Dendritic cell treated with granulocyte-macrophage colony-stimulating factor and Interleukin-4, amounts not matched to agents 40 ng/mL and 50 ng/mL, for 4 days (primary cell): ENCODE measurements around the gene WDR77.
A peak's percentile ranks its signal among the peaks of the same experiment; 100 is the strongest.

Experiments
- H3K27ac Mint-ChIP-seq: one replicate; pipeline ENCODE4 v1.8.0; 2022; ENCODE audit warnings: mild to moderate bottlenecking, mixed read lengths
- H3K27me3 Mint-ChIP-seq: one replicate; pipeline ENCODE4 v1.8.0; 2022; ENCODE audit warnings: mild to moderate bottlenecking, mixed read lengths
- H3K36me3 Mint-ChIP-seq: one replicate; pipeline ENCODE4 v1.8.0; 2022; ENCODE audit warnings: low read depth, mixed read lengths
- H3K4me1 Mint-ChIP-seq: one replicate; pipeline ENCODE4 v1.8.0; 2022; ENCODE audit warnings: low read depth, mixed read lengths
- H3K4me3 Mint-ChIP-seq: one replicate; pipeline ENCODE4 v1.8.0; 2022; ENCODE audit warnings: mild to moderate bottlenecking, moderate library complexity, mixed read lengths
- H3K9me3 Mint-ChIP-seq: one replicate; pipeline ENCODE4 v1.8.0; 2022; ENCODE audit warnings: mixed read lengths
- intact Hi-C: fragments of 100-400 bp; cut with micrococcal nuclease; formaldehyde crosslinking; loops from one replicate; pipeline ENCODE4 v1.15.0; 2022

WDR77 gene

DNA sequence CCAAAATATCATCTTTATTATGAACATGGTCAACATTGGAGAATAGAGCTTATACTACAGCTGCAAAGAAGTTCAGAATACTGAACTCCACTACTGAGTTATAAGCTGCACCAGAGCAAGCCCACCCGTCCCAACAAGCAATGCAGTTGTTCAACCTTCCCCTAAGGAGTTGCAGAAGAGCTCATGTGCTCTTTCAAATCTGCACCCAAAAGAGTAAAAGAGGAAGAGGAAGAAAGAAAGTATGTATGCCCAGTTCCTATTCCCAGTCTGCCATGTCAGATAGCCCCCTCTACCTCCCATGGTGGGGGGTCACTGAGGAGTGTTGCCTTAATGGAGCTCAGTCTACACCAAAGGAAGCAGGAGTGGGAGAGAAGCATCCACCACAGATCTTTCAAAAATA, 31.6 kb upstream of the WDR77 start:
- Mint-ChIP-seq H3K4me3 (no peak overlapping the region), H3K4me1 (peaks cover 85% of the 10 kb centered on the region), H3K27ac (peak overlapping the region; percentile 41), H3K9me3 (no peaks in the 10 kb centered on the region), H3K36me3 (peaks cover 45% of the 10 kb centered on the region), H3K27me3 (no peaks in the 10 kb centered on the region)
- intact Hi-C loops = loop anchor here (2.0 kb wide), 3 partner anchors 26 to 288 kb away; no protein-coding TSS in a partner anchor

DNA sequence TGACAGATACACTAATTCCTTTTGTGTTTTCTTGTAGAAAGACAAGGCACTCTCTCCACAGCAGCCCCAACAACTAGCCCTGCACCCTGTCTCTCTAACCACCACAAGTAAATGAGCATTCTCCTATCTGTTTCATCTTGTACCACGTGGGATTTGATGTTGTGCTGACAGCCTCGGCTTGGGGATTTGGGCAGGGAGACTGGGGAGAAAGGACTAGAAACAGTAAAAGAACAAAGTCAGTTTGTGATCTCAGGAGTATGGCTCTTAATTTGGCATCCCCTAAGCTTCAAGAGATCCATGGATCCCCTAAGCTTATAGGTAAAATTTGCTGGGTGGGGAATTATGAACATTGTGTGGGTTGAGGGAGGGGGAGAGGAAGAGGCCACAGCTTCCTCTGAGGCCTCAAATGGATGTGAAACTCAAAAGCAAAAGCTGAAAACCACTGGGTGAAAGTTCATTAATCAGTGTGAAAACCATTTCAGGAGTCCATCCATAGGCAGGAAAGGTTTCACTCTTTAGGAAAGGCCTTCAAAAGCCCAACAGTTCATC, 27.8 kb upstream of the WDR77 start:
- H3K27ac Mint-ChIP-seq = no peak overlapping the region
- H3K4me3 Mint-ChIP-seq = peak overlapping the region; percentile 81
- H3K36me3 Mint-ChIP-seq = peaks cover 55% of the 10 kb centered on the region
- no peaks in the 10 kb centered on the region for H3K27me3 Mint-ChIP-seq
- intact Hi-C loops = no loop called here
- no peaks in the 10 kb centered on the region for H3K9me3 Mint-ChIP-seq
- peaks cover 53% of the 10 kb centered on the region for H3K4me1 Mint-ChIP-seq

DNA sequence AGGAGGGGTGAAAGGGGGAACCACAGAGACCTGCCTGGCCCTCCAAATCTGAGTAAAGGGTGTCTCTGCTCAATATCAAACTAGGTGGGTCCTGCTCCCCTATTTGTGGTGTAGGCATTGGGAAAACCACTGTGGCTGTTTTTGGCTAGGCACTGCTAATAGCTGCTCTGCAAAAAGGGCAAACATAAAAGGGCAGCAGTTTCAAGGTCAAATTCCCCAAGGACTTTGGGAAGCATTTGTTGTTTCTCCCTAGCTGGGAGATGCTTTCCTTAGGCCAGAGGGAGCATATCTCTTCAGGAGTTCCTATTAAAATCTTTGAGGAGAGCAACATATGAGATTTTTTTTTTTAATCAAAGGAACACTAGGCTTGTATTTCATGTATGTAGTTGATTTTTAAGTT, 27.2 kb upstream of the WDR77 start:
- intact Hi-C loops = no loop called here
- peaks cover 47% of the 10 kb centered on the region for H3K4me1 Mint-ChIP-seq
- H3K36me3 Mint-ChIP-seq = peaks cover 55% of the 10 kb centered on the region
- peak overlapping the region; percentile 81 for H3K4me3 Mint-ChIP-seq
- H3K27ac Mint-ChIP-seq = no peak overlapping the region
- H3K9me3 Mint-ChIP-seq = no peaks in the 10 kb centered on the region
- no peaks in the 10 kb centered on the region for H3K27me3 Mint-ChIP-seq

DNA sequence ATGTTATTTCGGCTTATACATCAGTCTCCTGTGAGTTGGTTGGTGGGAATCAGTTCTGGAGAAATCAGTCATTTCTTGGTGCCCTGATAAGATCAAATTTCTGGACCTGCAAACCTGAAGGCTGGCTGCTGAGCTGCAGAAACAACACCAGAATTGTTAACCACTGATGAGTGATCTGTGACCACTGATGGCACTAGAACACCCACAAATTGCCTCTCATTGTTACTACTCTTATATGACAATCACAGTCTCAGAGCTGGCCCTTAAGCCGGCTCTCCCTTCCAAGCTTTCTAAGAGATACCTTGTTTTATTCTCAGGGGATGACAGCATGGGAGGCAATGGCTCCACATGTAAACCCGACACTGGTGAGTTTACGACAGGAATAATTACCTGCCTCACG, 26.6 kb upstream of the WDR77 start:
- Mint-ChIP-seq H3K36me3 (peaks cover 55% of the 10 kb centered on the region), H3K27ac (no peak overlapping the region), H3K27me3 (no peaks in the 10 kb centered on the region), H3K4me3 (peak overlapping the region; percentile 81), H3K4me1 (peaks cover 43% of the 10 kb centered on the region), H3K9me3 (no peaks in the 10 kb centered on the region)
- intact Hi-C loops = no loop called here

DNA sequence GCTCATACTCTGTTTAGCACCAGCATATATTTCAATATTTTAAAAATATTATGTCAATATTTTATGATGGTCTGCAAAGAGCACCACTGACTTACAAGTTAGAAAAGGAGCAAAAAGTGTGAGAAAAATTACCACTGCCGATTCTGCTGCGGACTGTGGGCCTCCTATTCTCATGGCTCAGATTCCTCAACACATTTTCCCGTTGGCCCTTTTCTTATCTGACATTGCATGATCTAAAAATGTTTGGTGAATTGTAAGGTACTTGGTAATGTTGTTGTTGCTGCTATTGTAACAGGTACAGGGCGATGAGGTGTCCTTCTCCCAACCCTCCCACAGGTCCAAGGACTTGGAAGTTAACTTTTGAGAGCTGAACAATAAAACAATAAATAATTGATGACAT, 25.5 kb upstream of the WDR77 start:
- Mint-ChIP-seq H3K27me3 (no peaks in the 10 kb centered on the region), H3K36me3 (peaks cover 55% of the 10 kb centered on the region), H3K9me3 (no peaks in the 10 kb centered on the region), H3K4me3 (peak overlapping the region; percentile 81), H3K27ac (no peak overlapping the region), H3K4me1 (peaks cover 34% of the 10 kb centered on the region)
- intact Hi-C loops = loop anchor here (5.0 kb wide), 1 partner anchor 33 kb away; no protein-coding TSS in a partner anchor

DNA sequence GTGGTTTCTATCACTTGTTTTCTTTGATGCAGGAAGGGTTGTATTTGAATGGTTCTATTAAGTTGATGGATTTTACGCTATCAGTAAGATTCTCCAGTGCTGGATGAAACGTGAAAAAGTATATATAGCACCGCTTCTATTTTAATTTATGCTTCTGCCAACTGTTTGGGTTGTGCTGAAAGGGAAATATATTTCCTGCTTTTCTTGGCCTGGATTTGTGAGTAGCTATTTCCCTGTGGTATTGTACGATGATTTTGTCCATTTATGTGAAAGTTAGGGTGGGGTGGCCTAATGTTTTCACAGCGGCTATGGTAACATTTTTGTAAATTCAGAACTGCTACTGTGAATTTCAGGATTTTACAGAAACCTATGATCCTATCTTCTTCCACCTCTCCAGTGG, 25.1 kb upstream of the WDR77 start:
- Mint-ChIP-seq H3K4me3 (peak overlapping the region; percentile 81), H3K36me3 (peaks cover 55% of the 10 kb centered on the region), H3K9me3 (no peaks in the 10 kb centered on the region), H3K27ac (no peak overlapping the region), H3K4me1 (peaks cover 34% of the 10 kb centered on the region), H3K27me3 (no peaks in the 10 kb centered on the region)
- intact Hi-C loops = loop anchor here (5.0 kb wide), 1 partner anchor 33 kb away; no protein-coding TSS in a partner anchor

DNA sequence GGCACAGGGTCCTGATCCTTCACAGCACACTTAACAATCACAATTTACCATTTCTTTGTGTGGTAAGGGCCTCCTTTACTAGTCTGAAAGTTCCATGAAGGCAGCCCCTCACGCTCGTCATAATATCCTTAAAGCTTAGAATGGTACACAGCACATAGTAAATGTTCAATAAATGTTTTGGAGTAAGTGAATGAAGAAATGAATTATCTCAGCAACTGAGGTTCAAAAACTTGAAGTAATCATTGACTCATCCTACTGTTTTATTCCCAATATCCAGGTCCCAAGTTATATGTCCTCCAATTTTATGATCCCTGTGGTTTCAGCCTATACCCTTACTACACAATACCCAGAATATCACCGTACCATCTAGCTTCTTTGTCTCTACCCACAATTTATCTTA, 22.5 kb upstream of the WDR77 start:
- intact Hi-C loops = loop anchor here (2.0 to 5.0 kb wide), 2 partner anchors 23 to 36 kb away; partner anchors contain the start of genes ATP5PB and WDR77
- no peaks in the 10 kb centered on the region for H3K9me3 Mint-ChIP-seq
- no peak overlapping the region for H3K27ac Mint-ChIP-seq
- H3K4me1 Mint-ChIP-seq = peaks cover 21% of the 10 kb centered on the region
- H3K4me3 Mint-ChIP-seq = no peak overlapping the region
- H3K27me3 Mint-ChIP-seq = no peaks in the 10 kb centered on the region
- H3K36me3 Mint-ChIP-seq = peaks cover 29% of the 10 kb centered on the region

DNA sequence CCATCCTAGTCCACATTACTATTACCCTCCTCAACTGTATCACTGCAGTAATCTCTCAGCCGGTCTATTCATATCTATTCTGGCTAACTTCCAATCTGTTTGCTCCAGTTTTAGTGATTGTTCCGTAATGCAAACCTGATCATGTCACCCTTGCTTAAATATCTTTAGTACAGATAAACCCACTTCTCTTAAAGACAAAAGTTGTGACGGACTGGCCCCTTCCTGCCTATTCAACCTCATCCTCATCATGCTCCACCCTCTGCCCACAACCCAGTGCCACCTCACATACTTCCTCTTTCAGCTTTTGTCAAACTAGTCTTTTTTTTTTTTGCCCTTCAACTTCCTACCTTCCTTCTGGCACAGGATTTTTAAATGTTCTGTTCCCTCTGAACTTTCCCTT, 22.0 kb upstream of the WDR77 start:
- Mint-ChIP-seq H3K4me3 (no peak overlapping the region), H3K9me3 (no peaks in the 10 kb centered on the region), H3K27me3 (no peaks in the 10 kb centered on the region), H3K27ac (no peak overlapping the region), H3K36me3 (peaks cover 24% of the 10 kb centered on the region), H3K4me1 (peaks cover 18% of the 10 kb centered on the region)
- intact Hi-C loops = loop anchor here (2.0 to 5.0 kb wide), 2 partner anchors 22 to 36 kb away; partner anchors contain the start of genes ATP5PB and WDR77

DNA sequence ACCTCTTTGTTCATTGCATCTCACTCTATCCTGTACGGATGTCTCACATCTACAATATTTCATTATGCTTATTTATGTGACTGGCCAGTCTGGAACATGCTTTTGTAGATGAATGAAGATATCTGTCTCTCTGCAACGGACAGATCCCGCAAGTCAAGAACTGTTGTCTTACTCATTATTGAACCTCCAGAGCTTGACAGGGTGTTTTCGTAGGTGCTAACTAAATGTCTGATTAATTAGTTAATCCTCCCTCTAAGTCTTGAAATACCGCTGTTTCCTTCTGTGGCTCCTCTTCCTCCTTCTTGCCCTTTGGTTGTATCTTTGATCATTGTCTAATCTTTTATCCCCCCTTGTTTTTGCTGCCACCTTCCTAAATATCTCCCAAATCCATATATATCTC, 21.5 kb upstream of the WDR77 start:
- no peaks in the 10 kb centered on the region for H3K27me3 Mint-ChIP-seq
- H3K36me3 Mint-ChIP-seq = peaks cover 20% of the 10 kb centered on the region
- H3K4me3 Mint-ChIP-seq = no peak overlapping the region
- intact Hi-C loops = loop anchor here (2.0 to 5.0 kb wide), 2 partner anchors 22 to 37 kb away; partner anchors contain the start of genes ATP5PB and WDR77
- H3K27ac Mint-ChIP-seq = no peak overlapping the region
- no peaks in the 10 kb centered on the region for H3K9me3 Mint-ChIP-seq
- peaks cover 14% of the 10 kb centered on the region for H3K4me1 Mint-ChIP-seq

DNA sequence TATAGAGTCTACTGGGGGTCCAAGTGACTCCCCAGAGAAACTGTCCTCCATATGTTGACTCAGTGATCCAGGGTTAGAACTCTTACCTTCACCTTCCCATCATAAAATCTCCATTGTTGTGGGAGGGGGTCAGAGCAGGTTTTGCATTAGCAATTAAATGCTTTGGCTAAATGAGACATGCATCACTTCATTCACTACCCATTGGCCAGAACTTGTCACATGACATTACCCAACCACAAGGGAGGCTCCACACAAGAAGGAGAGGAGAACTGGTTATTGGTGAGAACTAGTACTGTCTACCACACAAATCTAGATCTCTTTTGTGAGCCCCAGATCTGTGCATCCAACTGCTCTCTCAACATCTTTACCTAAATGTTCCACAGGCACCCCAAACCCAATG, 20.5 kb upstream of the WDR77 start:
- Mint-ChIP-seq H3K27me3 (no peaks in the 10 kb centered on the region), H3K4me3 (no peak overlapping the region), H3K9me3 (no peaks in the 10 kb centered on the region), H3K36me3 (peaks cover 24% of the 10 kb centered on the region), H3K27ac (no peak overlapping the region), H3K4me1 (peaks cover 11% of the 10 kb centered on the region)
- intact Hi-C loops = no loop called here

DNA sequence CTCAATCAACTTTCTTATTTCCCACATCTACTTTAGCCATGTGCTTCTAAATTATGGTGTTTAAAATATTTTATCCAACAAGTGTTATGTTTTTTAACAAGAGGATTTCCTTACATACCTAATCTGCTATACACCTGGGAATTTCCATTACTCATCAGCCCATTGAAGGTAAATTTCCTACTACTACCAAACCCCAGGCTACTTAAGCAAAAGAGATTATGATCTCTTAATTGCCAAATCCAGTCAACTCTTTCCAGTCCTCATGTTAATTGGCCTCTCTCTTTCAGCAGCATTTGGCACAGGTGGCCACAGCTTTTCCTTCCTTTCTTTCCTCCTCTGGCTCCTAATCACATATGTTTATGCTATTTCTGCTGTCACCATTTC, 19.7 kb upstream of the WDR77 start:
- intact Hi-C loops = no loop called here

DNA sequence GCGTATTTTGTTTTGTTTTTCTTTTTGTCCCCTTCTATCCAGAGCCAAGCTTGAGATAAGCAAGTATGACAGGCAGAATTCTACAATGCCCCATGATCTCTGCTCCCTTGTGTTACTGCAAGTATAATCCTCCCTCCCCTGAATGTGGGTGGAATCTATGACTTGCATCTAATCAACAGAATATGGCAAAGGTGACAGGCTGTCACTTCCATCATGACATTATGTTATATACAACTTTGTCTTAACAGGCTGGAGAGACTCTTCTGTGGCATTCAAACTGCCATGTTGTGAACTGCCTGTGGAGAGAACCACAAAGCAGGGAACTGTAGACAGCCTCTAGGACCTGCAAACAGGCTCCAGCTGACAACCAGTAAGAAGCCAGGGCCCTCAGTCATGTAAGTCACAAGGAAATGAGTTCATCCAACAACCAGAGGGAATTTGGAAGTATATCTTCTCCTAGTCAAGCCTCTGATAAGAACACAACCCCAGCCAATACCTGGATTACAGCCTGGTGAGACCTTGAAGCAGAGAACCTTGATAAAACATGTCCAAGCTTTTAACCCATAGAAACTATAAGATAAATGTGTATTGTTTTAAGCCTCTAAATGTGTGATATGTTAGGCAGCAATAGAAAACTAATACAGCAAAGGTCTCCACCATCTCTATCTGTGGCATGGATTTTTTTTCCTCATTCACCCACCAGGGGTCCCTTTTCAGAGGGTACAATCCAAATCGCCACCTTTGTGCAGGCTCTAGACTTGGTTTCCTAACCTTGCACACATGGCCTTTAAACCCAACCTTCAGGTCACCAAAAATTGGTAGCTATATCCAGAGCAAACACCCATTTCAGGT, 19.0 kb upstream of the WDR77 start:
- intact Hi-C loops = no loop called here
- H3K36me3 Mint-ChIP-seq = peaks cover 28% of the 10 kb centered on the region
- peak overlapping the region; percentile 15 for H3K27ac Mint-ChIP-seq
- H3K4me3 Mint-ChIP-seq = no peak overlapping the region
- peaks cover 22% of the 10 kb centered on the region for H3K4me1 Mint-ChIP-seq
- no peaks in the 10 kb centered on the region for H3K9me3 Mint-ChIP-seq
- no peaks in the 10 kb centered on the region for H3K27me3 Mint-ChIP-seq

More for the DNA sequence above, 19.7 kb upstream of the WDR77 start:
- Mint-ChIP-seq H3K4me1 (peaks cover 16% of the 10 kb centered on the region), H3K27ac (no peak overlapping the region), H3K9me3 (no peaks in the 10 kb centered on the region), H3K36me3 (peaks cover 22% of the 10 kb centered on the region), H3K27me3 (no peaks in the 10 kb centered on the region), H3K4me3 (no peak overlapping the region)

DNA sequence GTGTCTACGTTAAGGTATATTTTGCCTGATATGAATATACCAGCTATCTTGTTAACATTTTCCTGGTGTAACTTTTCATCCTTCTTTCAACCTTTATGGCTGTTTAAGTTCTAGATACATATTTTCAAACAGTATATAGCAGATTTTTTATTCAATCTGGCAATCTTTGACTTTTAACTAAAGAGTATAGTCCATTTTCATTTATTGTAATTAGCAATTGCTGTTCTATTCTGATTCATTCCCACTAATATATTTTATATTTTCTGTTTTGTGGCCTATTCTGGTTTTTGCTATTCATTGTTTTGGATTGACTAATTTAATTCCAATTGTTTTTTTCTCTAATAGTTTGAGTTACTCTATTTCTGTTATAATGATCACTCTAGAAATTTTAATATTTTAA, 17.4 kb upstream of the WDR77 start:
- Mint-ChIP-seq H3K4me3 (no peak overlapping the region), H3K9me3 (no peaks in the 10 kb centered on the region), H3K27ac (no peak overlapping the region), H3K4me1 (peaks cover 24% of the 10 kb centered on the region), H3K27me3 (no peaks in the 10 kb centered on the region), H3K36me3 (peaks cover 37% of the 10 kb centered on the region)
- intact Hi-C loops = no loop called here

DNA sequence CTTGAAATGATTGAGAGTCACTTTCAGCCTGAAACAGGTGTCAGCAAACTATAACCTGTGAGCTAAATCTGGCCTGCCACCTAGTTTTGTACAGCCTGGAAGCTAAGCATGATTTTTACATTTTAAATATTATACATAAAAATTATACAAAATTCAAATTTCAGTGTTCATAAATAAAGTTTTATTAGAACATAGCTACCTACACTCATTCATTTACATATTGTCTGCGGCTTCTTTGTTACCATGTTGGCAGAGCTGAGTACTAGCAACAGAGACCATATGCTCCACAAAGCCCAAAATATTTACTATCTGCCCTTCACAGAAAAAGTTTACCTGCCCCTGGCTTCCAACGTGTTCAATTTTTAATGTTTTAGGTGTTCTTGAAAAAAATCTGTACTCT, 16.7 kb upstream of the WDR77 start:
- intact Hi-C loops = no loop called here
- H3K4me1 Mint-ChIP-seq = peaks cover 24% of the 10 kb centered on the region
- no peaks in the 10 kb centered on the region for H3K9me3 Mint-ChIP-seq
- H3K27ac Mint-ChIP-seq = no peak overlapping the region
- no peaks in the 10 kb centered on the region for H3K27me3 Mint-ChIP-seq
- no peak overlapping the region for H3K4me3 Mint-ChIP-seq
- peaks cover 44% of the 10 kb centered on the region for H3K36me3 Mint-ChIP-seq
